GM21360 (cell line): ENCODE measurements around the gene FDX1.
"Not testable (repeated sequence)": the region's sequence is repeated elsewhere in the genome, so short reads cannot be mapped to it uniquely, and the experiment has no call there.

Experiments used
- ATAC-seq: cut with Tn5 transposase; IDR thresholded peaks from one replicate; pipeline ENCODE4 v1.9.1; 2021; ENCODE audit warnings: mild to moderate bottlenecking, moderate library complexity; ENCODE audit not compliant: unreplicated experiment

FDX1 gene, protein sequence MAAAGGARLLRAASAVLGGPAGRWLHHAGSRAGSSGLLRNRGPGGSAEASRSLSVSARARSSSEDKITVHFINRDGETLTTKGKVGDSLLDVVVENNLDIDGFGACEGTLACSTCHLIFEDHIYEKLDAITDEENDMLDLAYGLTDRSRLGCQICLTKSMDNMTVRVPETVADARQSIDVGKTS

DNA sequence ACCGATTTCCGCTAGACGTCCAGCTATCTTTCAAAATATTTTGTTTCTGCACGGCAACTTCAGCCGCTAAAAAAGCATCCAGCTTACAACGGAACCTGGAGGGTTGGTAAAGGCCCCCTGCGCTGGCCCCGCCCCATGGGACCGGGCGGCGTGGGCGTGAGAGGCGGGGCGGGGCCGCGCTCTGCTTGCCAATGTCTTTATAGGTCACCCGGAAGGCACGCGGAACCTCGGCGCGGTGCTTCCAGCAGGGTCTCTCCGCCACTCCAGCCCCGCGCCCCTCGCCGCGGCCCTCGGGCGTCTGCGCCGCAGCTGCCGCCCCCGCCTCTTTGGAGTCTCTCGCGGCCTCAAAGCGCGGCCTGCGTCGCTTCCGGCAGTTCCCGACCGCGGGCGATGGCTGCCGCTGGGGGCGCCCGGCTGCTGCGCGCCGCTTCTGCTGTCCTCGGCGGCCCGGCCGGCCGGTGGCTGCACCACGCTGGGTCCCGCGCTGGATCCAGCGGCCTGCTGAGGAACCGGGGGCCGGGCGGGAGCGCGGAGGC is at the start of gene FDX1:
Gene FDX1, plus strand, starts transcription at position 218 of the 536 bp plus-strand sequence. Its CDS starts 173 bp downstream, at position 391.
- ATAC-seq: peak; percentile 86

DNA sequence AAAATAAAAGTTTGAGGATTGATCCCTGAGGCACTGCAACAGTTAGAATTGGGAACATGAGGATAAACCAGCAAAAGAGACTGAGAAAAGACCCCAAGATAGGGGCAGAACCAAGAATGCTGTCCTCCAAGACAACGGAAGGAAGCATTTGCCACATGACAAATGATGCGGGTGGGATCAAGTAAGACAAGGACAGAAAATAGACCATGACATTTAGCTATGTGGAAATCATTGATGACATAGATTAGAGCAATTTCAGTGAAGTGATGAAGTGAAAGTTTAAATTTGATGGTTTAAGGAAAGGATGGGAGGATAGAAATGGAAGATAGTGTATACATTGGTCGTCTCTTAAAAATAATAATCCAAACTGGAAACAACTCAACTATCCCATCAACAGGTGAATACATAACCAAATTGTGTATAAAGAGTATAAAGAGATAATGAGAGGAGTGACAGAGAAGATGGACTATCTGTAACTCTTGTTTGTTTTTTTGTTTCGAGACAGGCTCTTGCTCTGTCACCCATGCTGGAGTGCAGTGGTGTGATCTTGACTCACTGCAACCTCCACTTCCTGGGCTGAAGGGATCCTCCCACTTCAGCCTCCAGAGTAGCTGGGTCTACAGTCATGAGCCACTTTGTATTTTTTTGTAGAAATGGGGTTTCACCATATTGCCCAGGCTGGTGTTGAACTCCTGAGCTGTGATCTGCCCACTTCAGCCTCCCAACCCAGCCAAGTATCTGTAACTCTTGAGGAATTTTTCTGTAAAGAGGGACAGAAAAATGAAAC is 48.7 kb upstream of the FDX1 start:
- ATAC-seq: no peak

DNA sequence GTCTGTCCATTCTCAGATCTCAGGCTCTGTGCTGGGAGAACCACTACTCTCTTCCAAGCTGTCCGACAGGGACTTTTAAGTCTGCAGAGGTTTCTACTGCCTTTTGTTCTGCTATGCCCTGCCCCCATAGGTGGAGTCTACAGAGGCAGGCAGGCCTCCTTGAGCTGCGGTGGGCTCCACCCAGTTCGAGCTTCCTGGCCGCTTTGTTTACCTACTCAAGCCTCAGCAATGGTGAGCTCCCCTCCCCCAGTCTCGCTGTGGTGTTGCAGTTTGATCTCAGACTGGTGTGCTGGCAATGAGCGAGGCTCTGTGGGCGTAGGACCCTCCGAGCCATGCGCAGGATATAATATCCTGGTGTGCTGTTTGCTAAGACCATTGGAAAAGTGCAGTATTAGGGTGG is 41.5 kb upstream of the FDX1 start:
- ATAC-seq: not testable (repeated sequence)

DNA sequence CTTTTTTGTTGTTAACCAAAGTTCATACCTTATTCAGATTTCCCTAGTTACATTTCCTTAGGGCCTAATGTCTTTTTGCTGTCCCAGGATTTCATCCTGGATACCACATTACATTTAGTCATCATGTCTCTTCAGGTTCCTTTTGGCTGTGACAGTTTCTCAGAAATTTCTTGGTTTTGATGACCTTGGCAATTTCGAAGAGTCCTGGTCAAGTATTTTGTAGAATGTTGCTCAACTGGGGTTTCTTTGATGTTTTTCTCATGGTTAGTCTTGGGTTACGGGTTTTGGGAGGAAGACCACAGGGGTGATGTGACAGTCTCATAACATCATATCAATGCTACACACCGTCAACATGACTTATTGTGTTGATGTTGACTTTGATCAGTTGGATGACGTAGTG is 39.8 kb upstream of the FDX1 start:
- no peak for ATAC-seq

DNA sequence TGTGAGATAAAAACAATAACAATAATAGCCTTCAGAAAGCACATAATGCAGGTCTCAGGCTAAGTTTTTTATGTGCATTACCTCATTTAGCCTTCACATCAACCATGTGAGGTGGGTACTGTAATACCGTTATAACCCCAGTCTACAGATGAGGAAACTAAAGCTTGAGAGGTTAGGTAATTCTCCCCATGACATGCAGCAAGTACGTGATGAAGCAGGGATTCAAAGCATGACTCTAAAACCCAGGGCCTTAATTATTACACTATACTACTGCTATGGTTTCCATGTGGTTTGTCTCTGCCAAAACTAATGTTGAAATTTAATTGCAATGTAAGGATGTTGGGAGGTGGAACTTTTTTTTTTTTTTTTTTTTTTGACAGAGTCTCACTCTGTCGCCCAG is 37.7 kb upstream of the FDX1 start:
- no peak for ATAC-seq

DNA sequence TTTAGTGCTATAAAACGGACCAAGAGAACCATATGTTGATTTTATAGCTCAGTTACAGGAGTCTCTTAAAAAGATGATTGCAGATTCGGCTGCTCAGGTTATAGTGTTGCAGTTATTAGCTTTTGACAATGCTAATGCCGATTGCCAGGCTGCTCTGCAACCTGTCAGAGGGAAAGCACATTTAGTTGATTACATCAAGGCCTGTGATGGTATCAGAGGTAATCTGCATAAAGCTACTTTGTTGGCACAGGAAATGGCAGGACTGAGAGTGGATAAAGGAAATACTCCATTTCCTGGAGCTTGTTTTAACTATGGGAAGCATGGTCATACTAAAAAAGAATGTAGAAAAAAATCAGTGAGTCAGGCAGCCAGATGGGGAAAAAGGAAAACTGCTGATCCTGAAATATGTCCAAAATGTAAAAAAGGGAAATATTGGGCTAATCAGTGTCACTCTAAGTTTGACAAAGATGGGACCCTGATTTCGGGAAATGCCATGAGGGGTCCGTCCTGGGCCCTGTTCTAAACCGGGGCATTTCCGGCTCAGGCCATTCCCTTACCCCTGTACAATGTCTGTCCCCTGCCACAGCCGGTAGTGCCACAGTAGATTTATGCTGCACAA is 32.0 kb upstream of the FDX1 start:
- ATAC-seq: not testable (repeated sequence)

DNA sequence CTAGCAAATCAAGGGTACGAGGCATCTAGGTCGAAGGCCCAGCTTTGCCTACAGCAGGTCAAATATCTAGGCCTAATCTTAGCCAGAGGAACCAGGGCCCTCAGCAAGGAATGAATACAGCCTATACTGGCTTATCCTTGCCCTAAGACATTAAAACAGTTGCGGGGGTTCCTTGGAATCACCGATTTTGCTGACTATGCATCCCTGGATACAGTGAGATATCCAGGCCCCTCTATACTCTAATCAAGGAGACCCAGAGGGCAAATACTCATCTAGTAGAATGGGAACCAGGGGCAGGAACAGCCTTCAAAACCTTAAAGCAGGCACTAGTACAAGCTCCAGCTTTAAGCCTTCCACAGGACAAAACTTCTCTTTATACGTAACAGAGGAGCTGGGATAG is 26.2 kb upstream of the FDX1 start:
- ATAC-seq: not testable (repeated sequence)

DNA sequence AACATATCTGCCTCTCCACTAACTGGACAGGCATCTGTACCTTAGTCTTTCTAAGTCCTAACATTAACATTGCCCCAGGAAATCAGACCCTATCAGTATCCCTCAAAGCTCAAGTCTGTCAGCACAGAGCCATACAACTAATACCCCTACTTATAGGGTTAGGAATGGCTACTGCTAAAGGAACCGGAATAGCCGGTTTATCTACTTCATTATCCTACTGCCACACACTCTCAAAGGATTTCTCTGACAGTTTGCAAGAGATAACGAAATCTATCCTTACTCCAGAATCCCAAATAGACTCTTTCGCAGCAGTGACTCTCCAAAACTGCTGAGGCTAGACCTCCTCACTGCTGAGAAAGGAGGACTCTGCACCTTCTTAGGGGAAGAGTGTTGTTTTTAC is 24.1 kb upstream of the FDX1 start:
- ATAC-seq: not testable (repeated sequence)

DNA sequence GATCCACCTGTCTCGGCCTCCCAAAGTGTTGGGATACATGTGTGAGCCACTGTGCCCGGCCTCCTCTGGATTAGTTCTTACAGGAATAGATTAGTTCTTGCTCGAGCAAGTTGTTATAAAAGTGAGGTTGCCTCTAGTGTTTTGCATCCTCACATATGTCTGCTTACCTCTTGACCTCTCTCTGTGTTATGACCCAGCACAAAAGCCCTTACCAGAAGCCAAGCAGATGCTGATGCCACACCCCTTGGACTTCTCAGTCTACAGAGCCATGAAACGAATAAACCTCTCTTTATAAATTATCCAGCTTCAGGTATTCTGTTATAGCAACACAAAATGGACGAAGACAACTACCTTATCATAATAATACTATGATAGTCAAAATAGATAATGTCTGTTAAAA is 22.4 kb upstream of the FDX1 start:
- no peak for ATAC-seq

DNA sequence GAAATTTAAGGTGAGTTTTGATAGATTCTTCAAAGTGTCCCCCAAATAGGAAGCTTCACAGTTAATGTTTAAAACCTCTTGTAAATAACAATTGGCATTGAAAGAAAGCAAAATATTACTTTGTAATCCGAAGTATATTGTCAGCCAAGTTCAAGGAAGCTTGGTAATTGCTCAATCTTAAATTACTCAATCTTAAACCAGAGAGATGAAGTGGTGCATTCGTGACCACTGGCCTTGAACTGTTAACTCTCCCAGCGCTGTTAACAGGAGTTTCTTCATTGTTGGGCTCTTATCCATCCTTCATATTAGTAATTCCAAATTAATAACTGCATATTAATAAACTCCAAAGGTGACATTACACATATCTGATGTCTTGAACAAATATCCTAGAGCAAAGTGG is 20.6 kb upstream of the FDX1 start:
- no peak for ATAC-seq

DNA sequence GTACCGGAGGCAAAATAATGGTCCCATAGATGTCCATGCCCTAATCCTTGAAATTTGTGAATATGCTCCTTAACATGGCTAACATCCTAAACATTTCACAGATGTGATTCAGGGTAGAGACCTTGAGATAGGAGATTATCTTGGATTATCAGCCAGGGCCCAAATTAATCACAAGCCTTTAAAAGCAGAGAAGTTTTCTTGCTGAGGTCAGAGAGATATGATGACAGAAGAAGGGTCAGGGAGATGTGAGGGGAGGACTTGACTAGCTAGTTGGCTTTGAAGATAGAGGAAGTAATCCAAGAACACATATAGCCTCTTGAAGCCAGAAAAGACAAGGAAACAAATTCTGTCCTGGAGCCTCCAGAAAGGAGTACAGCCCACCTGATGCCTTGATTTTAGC is 19.1 kb upstream of the FDX1 start:
- ATAC-seq: no peak

DNA sequence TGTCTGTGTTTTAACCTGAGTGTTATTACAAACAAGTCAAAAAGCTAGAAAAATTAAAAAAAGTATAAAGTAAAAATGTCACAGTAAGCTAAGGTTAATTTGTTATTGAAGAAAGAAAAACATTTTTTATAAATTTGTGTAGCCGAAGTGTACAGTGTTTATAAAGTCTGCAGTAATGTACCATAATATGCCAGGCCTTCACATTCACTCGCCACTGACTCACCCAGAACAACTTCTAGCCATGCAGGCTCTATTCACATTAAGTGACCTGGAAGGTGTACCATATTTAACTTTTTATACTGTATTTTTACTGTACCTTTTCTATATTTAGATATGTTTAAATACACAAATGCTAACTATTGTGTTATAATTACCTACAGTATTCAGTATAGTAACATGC is 14.7 kb upstream of the FDX1 start:
- ATAC-seq: no peak

DNA sequence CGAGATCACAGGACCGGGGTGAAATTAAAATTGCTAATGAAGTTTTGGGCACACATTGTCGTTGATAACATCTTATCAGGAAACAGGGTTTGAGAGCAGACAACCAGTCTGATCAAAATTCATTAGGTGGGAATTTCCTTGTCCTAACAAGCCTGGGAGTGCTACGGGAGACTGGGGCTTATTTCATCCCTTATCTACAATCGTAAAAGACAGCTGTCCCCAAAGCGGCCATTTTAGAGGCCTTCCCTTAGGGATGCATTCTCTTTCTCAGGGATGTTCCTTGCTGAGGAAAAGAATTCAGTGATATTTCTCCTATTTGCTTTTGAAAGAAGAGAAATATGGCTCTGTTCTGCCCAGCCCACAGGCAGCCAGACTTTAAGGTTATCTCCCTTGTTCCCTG is 8.1 kb upstream of the FDX1 start:
- ATAC-seq: not testable (repeated sequence)

DNA sequence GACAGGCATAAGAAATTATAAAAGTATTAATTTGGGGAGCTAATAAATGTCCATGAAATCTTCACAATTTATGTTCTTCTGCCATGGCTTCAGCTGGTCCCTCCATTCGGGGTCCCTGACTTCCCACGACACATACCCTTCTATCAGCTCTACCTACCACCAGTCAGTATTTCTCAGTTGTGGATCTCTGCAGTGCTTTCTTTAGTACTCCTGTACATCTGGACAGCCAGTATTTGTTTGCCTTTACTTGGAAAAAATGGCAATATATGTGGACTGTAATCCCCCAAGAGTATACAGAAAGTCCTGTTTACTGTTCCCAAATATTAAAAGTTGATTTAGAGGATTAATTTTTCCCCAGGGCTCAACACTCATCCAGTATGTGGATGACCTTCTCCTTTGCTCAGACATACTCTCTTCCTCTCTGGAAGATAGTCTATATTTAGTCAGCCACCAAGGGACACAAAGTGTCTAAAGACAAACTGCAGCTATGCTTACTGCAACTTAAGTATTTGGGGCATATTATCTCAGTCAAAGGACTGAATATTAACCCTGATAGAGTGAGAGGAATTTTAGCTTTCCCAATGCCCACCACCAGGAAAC is 7.3 kb upstream of the FDX1 start:
- ATAC-seq: no peak

DNA sequence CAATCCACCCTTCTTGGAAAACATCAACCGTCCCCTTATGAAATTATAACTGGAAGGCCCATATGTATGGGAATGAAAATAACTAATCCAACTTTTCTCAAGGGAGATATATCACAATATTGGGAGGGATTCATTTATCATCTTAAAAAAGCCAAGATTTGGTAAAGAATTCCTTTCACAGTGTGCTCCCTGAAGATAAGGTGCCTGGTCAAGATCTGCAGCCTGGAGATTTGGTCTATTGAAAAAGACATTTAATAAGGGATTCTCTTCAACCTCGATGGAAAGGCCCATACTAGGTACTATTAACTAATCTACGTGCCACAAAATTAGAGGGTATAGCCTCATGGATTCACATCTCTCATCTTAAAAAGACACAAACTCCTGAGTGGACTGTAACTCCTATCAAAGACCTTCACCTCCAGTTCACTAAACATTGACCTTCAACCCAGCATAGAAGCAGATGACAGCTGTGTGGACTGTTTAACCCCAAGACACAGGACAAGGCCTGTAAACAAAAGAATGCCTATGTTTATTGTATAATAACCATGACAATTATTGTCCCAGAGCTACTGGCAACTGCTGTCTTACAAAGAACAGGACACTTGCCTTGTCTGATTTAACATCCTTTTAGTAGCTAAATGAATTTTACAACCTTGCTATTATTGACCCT is 4.8 kb upstream of the FDX1 start:
- no peak for ATAC-seq

DNA sequence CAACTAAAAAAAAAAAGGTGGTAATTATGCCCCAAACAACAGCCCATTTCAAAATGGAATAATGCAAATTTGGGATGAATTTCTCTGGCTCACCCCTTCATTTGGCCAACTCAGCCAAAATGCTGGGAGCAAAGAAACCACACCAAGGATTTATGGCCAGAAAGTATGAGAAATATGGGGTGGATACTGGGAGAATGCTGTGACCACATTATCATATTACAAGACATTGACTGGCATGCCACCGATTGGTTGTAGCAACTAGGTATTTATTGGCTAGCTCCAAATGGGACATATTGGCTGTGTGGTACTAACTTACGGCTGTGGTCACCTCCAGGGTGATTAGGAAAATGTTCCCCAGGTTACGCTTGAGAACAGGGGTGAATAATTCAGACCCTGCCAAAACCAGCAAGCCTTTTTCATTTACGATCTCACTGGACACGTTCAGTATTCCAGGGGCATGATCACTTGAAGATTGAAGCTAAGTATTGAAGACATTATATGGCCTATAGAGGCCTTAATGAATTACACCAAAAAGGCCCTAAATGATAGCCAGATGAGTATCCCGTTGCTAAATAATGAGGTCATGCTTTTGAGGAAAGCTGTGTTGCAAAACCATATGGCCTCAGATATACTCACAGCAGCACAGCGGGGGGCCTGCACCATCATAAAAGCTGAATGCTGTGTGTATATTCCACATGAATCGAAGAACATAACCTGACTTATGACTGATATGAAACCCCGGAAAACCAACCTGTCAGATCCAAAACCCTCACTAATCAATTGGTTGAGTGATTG is 3.8 kb upstream of the FDX1 start:
- no peak for ATAC-seq

DNA sequence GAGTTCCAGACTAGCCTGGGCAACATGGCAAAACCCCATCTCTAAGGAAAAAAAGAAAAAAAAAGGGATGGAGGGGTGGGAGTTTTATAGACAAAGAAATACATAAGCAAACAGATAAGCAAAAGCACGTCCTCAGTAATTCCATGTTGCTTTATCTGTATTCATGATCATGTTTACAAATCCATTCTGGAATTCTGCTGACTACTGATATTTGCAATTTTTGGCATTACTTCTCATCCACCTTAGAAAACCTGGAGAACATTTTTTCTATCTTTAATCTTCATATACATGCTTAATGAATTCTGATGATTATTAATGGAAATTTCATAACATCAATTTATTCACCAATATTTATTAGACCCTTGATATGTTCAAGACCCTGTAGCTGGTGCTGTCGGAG is 1.7 kb upstream of the FDX1 start:
- no peak for ATAC-seq

DNA sequence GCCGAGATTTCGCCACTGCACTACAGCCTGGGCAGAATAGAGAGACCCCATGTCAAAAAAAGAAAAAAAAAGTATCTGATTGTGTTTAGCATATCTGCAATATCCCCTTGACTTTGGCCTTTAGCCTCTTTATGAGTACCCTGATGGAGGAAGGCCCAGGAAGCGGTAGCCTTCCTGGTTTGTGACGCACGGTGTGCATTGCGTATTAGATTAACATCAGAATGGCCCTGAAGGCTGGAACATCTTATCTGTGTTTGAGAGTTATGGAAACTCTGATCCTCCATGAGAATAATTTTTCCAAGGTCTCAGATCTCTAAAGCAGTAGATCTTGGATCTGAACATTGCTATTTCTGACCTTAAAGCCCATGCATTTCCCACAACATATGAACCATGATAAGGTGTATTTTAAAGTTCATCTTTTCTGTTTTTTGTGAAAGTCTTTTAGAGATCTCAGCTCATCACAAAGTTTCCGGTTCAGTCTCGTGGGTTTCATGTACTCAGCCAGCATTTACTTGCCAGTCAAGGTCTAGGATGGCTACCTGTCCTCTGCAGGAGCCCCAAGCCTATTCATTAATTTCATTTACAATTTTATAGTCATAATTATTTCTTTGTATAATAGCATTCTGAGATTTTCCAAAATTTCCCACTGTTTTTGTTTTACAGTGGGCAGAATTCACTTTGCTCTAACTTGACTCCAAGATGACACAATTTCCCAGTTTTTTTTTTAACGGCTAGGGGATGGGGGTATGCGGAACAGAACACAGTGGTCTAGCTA is 605 bp upstream of the FDX1 start:
- ATAC-seq: no peak

DNA sequence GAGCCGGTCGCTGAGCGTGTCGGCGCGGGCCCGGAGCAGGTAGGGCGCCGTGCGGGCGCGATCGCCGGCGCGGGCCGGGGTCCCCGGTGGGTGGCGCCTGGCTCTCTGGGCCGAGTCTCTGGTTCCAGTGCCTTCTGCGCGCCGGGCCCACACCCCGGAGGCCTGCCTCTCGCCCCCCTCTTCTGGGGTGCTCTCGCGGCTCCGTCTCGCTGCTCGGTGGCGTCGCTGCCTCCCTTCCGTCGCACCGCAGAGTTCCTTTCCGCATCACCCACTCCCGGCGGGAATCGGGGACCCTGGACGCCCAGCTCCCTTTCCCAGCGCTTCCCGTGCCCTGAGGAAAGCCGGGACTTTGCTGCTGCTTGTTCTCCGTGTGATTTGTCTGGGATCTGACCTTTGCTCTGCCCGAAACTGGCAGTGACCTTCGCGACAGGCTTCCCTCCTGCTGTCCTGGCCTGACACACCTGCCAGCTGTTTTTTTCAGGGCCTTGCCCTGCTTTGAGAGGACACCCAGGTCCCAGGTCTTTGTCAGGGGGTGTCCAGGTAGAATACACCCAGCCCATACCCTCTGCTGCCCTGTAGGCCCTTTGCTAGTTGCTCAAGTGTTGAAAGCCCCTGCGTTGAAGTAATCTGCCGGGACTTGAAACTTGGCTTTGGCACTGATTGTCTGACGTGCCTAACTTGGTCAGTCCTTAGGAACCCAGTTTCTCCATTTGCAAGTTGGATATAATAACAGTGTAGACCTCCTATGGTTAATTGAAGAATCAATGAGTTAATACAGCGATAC is 711 bp downstream of the FDX1 start:
- peak; percentile 26 for ATAC-seq
